Measurements from ENCODE around the gene CXXC4.

GRCh38 chr4:104446431-104447278, 48.0 kb downstream of the CXXC4 start:
- TF ChIP-seq CTCF (IDR thresholded peaks at IDR 0.05) (no peak), POLR2A (IDR thresholded peaks at IDR 0.05) (no peak), POLR2AphosphoS5 (IDR thresholded peaks at IDR 0.05) (no peak), EP300 (IDR thresholded peaks at IDR 0.05) (no peak)

Measured in gastroesophageal sphincter (tissue), 3 donors.